HepG2 (cell line): Measurements from ENCODE around the gene ZNF316. TPM values are rescaled to one million over a fixed set of nuclear protein-coding genes. Genes with fewer than 3 reads are reported as not detected.

ENCODE experiments used
- ATAC-seq: fragments of 200-7000 bp; cut with Tn5 transposase; 3 replicates; pipeline ENCODE4 v1.9.1; 2020; ENCODE audit warnings: mild to moderate bottlenecking, moderate library complexity
- BruUV-seq: library from RNA; stranded (reverse); fragments of 400-500 nt; replicated peaks from 2 replicates; lab custom pipeline; 2021; lab: Mats Ljungman, UMichigan
- CTCF ChIA-PET: fragments of 300-600 bp; formaldehyde crosslinking; extraction: SDS; loops from one replicate; lab custom pipeline; 2021; ENCODE audit warnings: low total read pairs, inconsistent platforms, low intra/inter-chr PET ratio; lab: Yijun Ruan, JAX
- POLR2A ChIA-PET: fragments of 350-600 bp; sonication (Branson Sonifier 250); formaldehyde crosslinking; loops from one replicate; lab custom pipeline; 2020; ENCODE audit warnings: antibody characterized with exemption, inconsistent platforms; lab: Yijun Ruan, JAX
- DNase-seq: peaks from one replicate; pipeline ENCODE4 v3.0.0-alpha.2; 2015; ENCODE audit warnings: low spot score
- FAIRE-seq: peaks from 3 replicates; lab custom pipeline; 2011; peaks lifted over from hg19 to GRCh38; lab: Jason Lieb, UNC
- H2AFZ ChIP-seq: one replicate; pipeline ENCODE4 v1.6.1; 2011; ENCODE audit warnings: low read length, inconsistent platforms
- H3K27ac ChIP-seq: fragments of 300-600 bp; 3 replicates; pipeline ENCODE4 v1.8.0; 2011; ENCODE audit warnings: mixed run types, mild to moderate bottlenecking, mixed read lengths, low read length, inconsistent platforms; ENCODE audit not compliant: insufficient read depth; ENCODE audit errors: extremely low read length
- H3K27me3 ChIP-seq, 2 experiments: fragments of 200-600 bp in 1 of 2; 2 replicates in 1 of 2; 3 replicates in 1 of 2; pipeline versions ENCODE4 v1.6.0 to v1.8.0; 2011; ENCODE audit warnings: low read length in 2 of 2, mild to moderate bottlenecking in 2 of 2, moderate library complexity in 2 of 2, inconsistent platforms in 1 of 2; ENCODE audit not compliant: insufficient read depth in 2 of 2, control insufficient read depth in 1 of 2
- H3K36me3 ChIP-seq, 2 experiments: fragments of 200-600 bp in 1 of 2; replicated peaks in 1 of 2; 2 replicates in 1 of 2; 3 replicates in 1 of 2; pipeline versions ENCODE4 v1.5.1 to v1.8.0; 2011; ENCODE audit warnings: low read length in 2 of 2, inconsistent platforms in 1 of 2; ENCODE audit not compliant: insufficient read depth in 2 of 2, control insufficient read depth in 1 of 2
- H3K4me1 ChIP-seq: 2 replicates; pipeline ENCODE4 v1.5.1; 2012; ENCODE audit warnings: low read length, inconsistent platforms; ENCODE audit not compliant: insufficient read depth
- H3K4me2 ChIP-seq: 2 replicates; pipeline ENCODE4 v1.6.0; 2011; ENCODE audit warnings: low read depth, low read length, inconsistent platforms
- H3K4me3 ChIP-seq, 3 experiments: fragments of 200-600 bp in 1 of 3; sonication (generic), shearing (Covaris generic) in 1 of 3; replicated peaks in 1 of 3; 2 replicates each; pipeline ENCODE4 v1.5.1; 2011 to 2016; ENCODE audit warnings: low read length in 3 of 3, inconsistent platforms in 2 of 3, low read depth in 2 of 3, mild to moderate bottlenecking in 2 of 3, control low read depth in 1 of 3, mixed read lengths in 1 of 3; ENCODE audit not compliant: insufficient read depth in 1 of 3
- H3K79me2 ChIP-seq: one replicate; pipeline ENCODE4 v1.6.1; 2011; ENCODE audit warnings: low read length, inconsistent platforms; ENCODE audit not compliant: insufficient read depth
- H3K9ac ChIP-seq: 2 replicates; pipeline ENCODE4 v1.6.0; 2011; ENCODE audit warnings: mild to moderate bottlenecking, low read depth, low read length, inconsistent platforms; ENCODE audit not compliant: insufficient read depth
- H3K9me3 ChIP-seq: 2 replicates; pipeline ENCODE4 v1.5.1; 2012; ENCODE audit warnings: mild to moderate bottlenecking, low read length
- H4K20me1 ChIP-seq: 2 replicates; pipeline ENCODE4 v1.6.0; 2011; ENCODE audit warnings: inconsistent platforms, mild to moderate bottlenecking, low read length, moderate library complexity; ENCODE audit not compliant: insufficient read depth
- ARID3A ChIP-seq: IDR thresholded peaks from 2 replicates; pipeline ENCODE4 v1.6.1; 2012; ENCODE audit warnings: low read depth, low read length, improper control_type of control experiment
- FOXC1 ChIP-seq: sonication (generic); formaldehyde crosslinking; IDR thresholded peaks from 2 replicates; pipeline ENCODE4 v1.8.0; 2022; ENCODE audit warnings: mild to moderate bottlenecking, missing genetic modification reagents, borderline replicate concordance
- FUBP1 ChIP-seq: sonication (generic); formaldehyde crosslinking; IDR thresholded peaks from 2 replicates; pipeline ENCODE4 v1.5.1; 2020; ENCODE audit warnings: missing genetic modification reagents, mild to moderate bottlenecking, borderline replicate concordance
- GTF2F1 ChIP-seq: fragments of 150-350 bp; IDR thresholded peaks from 2 replicates; pipeline ENCODE4 v1.6.1; 2014; ENCODE audit warnings: low read length
- HHEX ChIP-seq: IDR thresholded peaks from 2 replicates; pipeline ENCODE4 v1.6.1; 2016; ENCODE audit warnings: control low read depth
- KLF12 ChIP-seq: sonication (generic); formaldehyde crosslinking; IDR thresholded peaks from 2 replicates; pipeline ENCODE4 v1.4.0; 2020; ENCODE audit warnings: missing genetic modification reagents, borderline replicate concordance
- MAF1 ChIP-seq: sonication (generic); formaldehyde crosslinking; IDR thresholded peaks from 2 replicates; pipeline ENCODE4 v1.5.0; 2020; ENCODE audit warnings: missing genetic modification reagents, borderline replicate concordance
- MTERF4 ChIP-seq: sonication (generic); formaldehyde crosslinking; IDR thresholded peaks from 2 replicates; pipeline ENCODE4 v1.8.0; 2023; ENCODE audit warnings: mild to moderate bottlenecking, missing genetic modification reagents
- NCOR1 ChIP-seq: fragments of 200-600 bp; sonication (generic); IDR thresholded peaks from 2 replicates; pipeline ENCODE4 v1.7.0; 2017; ENCODE audit warnings: antibody characterized with exemption, low read length, borderline replicate concordance
- NFE2 ChIP-seq: sonication (generic); formaldehyde crosslinking; IDR thresholded peaks from 2 replicates; pipeline ENCODE4 v1.4.0; 2020; ENCODE audit warnings: missing genetic modification reagents
- PLRG1 ChIP-seq: fragments of 450-650 bp; conservative IDR thresholded peaks from 2 replicates; pipeline ENCODE4 v1.6.1; 2016
- RORA ChIP-seq: sonication (generic); formaldehyde crosslinking; IDR thresholded peaks from 2 replicates; pipeline ENCODE4 v1.5.0; 2020; ENCODE audit warnings: mild to moderate bottlenecking, missing genetic modification reagents, moderate library complexity
- SIX4 ChIP-seq: sonication (generic); formaldehyde crosslinking; IDR thresholded peaks from 2 replicates; pipeline ENCODE4 v1.4.0; 2020; ENCODE audit warnings: missing genetic modification reagents
- SPEN ChIP-seq: sonication (generic); formaldehyde crosslinking; IDR thresholded peaks from 2 replicates; pipeline ENCODE4 v1.5.1; 2020; ENCODE audit warnings: low read depth, mild to moderate bottlenecking, missing genetic modification reagents
- SRY ChIP-seq: sonication (generic); formaldehyde crosslinking; IDR thresholded peaks from 2 replicates; pipeline ENCODE4 v1.8.0; 2022; ENCODE audit warnings: mild to moderate bottlenecking, missing genetic modification reagents
- ZNF160 ChIP-seq: sonication (generic); formaldehyde crosslinking; IDR thresholded peaks from 2 replicates; pipeline ENCODE4 v1.8.0; 2022; ENCODE audit warnings: mild to moderate bottlenecking, inconsistent platforms, missing genetic modification reagents
- ZNF512 ChIP-seq: sonication (generic); formaldehyde crosslinking; IDR thresholded peaks from 2 replicates; pipeline ENCODE4 v1.4.0; 2020; ENCODE audit warnings: mild to moderate bottlenecking, missing genetic modification reagents
- ZNF547 ChIP-seq: sonication (generic); formaldehyde crosslinking; IDR thresholded peaks from 2 replicates; pipeline ENCODE4 v1.5.1; 2020; ENCODE audit warnings: mild to moderate bottlenecking, missing genetic modification reagents
- WGBS: methylation state at CpG from one replicate; pipeline ENCODE4 v1.1.6; 2017; ENCODE audit warnings: low lambda C conversion rate; 5-methylcytosine and 5-hydroxymethylcytosine counted together
- in situ Hi-C: cut with HindIII; loops from 2 replicates; pipeline ENCODE4 v1.10.0; 2017; ENCODE audit warnings: low pct_unique_long_range_greater_than_20kb; ENCODE audit not compliant: extremely low pct_ligation_motif_present
- intact Hi-C: fragments of 100-400 bp; cut with micrococcal nuclease; formaldehyde crosslinking; loops from one replicate; pipeline ENCODE4 v1.10.0; 2022; ENCODE audit not compliant: unreplicated experiment
- polyA plus RNA-seq, 8 experiments: library from polyadenylated mRNA; depleted of rRNA in 3 of 8; stranded (reverse) in 7 of 8; unstranded in 1 of 8; fragments of >200 nt; fragmentation: Illumina TruSeq in 4 of 8; extraction: Trizol in 4 of 8; gene quantifications; 2 replicates each; pipeline versions ENCODE4 v1.2.1 to v1.2.3, GENCODE V29; 2011 to 2016; ENCODE audit warnings: low read depth in 4 of 8, missing spikeins in 1 of 8, mixed read lengths in 1 of 8; ENCODE audit not compliant: insufficient read depth in 1 of 8
- total RNA-seq, 5 experiments: library from RNA; depleted of rRNA; stranded (reverse); fragments of >200 nt; fragmentation: Illumina TruSeq; extraction: Trizol; gene quantifications; 2 replicates each; pipeline ENCODE4 v1.2.3, GENCODE V29; 2016; ENCODE audit warnings: low read depth in 1 of 5

ZNF316 gene
- total and polyA plus RNA-seq, 2 of the 13 experiments (the other 11 are each of a cell fraction or from before 2014, with no cell fraction given): 4.3 to 9.9 TPM

- H3K9me3 ChIP-seq: no peaks in the 10 kb centered on the region
- H3K27me3 ChIP-seq: no peaks in the 10 kb centered on the region
- CTCF ChIA-PET: interaction anchor here (0.7 to 1.4 kb wide), 4 partner anchors 11 to 73 kb away, joined by 3 to 4 read pairs (median 4); no protein-coding TSS in a partner anchor
- POLR2A ChIA-PET: interaction anchor here (0.7 to 5.1 kb wide), 5 partner anchors 14 to 117 kb away, joined by 3 to 105 read pairs (median 4); partner anchors contain the start of genes ZDHHC4 and ZNF12
- peaks cover 33% of the 10 kb centered on the region for H3K4me1 ChIP-seq
- intact Hi-C loops (loop anchor here (2.0 to 10.0 kb wide), 2 partner anchors 13 to 115 kb away; partner anchors contain the start of genes ZDHHC4 and ZNF12), in situ Hi-C loops (no loop called here)
- 2% methylated on average over 21 of the region's 107 CpGs for WGBS
- no peak within 1 kb of the TSS for H2AFZ ChIP-seq
- H3K79me2 ChIP-seq: peaks cover 11% of the 10 kb centered on the region
- H3K36me3 ChIP-seq: peaks cover 10 to 32% of the 10 kb centered on the region in 2 experiments; a peak in 4 of 5 replicates
- peak; percentile 85 for ATAC-seq
- TSS peak; percentile 38 for BruUV-seq
- no peak for FAIRE-seq
- H3K4me2 ChIP-seq: peak within 1 kb of the TSS; percentile 85
- peak within 1 kb of the TSS; percentile 75 for H3K27ac ChIP-seq
- peak; percentile 51 for DNase-seq
- H4K20me1 ChIP-seq: no peaks in the 10 kb centered on the region
- peak within 1 kb of the TSS; percentile 88 to 97 (median 96) for H3K4me3 ChIP-seq
- peak within 1 kb of the TSS; percentile 88 for H3K9ac ChIP-seq
- no peak for TF ChIP-seq ARID3A
- no peak for TF ChIP-seq FUBP1 (CRISPR knock-in tag)
- TF ChIP-seq ZNF547: 0 out of 2 replicates have a peak, but pooled peaks have one; percentile 6
- no peak; the same call in 1 of the 2 replicates for TF ChIP-seq SRY (CRISPR knock-in tag)
- no peak for TF ChIP-seq FOXC1 (CRISPR knock-in tag)
- no peak for TF ChIP-seq SIX4 (CRISPR knock-in tag)
- TF ChIP-seq MAF1 (CRISPR knock-in tag): no peak
- no peak for TF ChIP-seq PLRG1
- TF ChIP-seq ZNF512 (CRISPR knock-in tag): no peak
- no peak for TF ChIP-seq RORA
- peak; percentile 62; the same call in 1 of the 2 replicates for TF ChIP-seq ZNF160 (CRISPR knock-in tag)
- peak; percentile 75; the same call in 1 of the 2 replicates for TF ChIP-seq SPEN
- TF ChIP-seq KLF12 (CRISPR knock-in tag): peak; percentile 63; the same call in 1 of the 2 replicates
- no peak for TF ChIP-seq GTF2F1
- no peak for TF ChIP-seq NCOR1
- TF ChIP-seq NFE2 (CRISPR knock-in tag): no peak
- TF ChIP-seq MTERF4: no peak
- TF ChIP-seq HHEX (CRISPR knock-in tag): no peak
Measured at GRCh38 chr7:6589829-6590644, 47.1 kb upstream of the ZNF316 start, which contains the start of gene INTS15. TSS of gene INTS15 (plus strand) at chr7:6590021. CDS start at chr7:6590284, 263 bp downstream.
